H7 (cell line): ENCODE data around the gene MAN2B2. TPM values are rescaled to one million over a fixed set of nuclear protein-coding genes. Genes with fewer than 3 reads are reported as not detected.

Source experiments
- DNase-seq: peaks from one replicate; pipeline ENCODE4 v3.0.0; 2012
- H3K27me3 ChIP-seq: 2 replicates; pipeline ENCODE4 v1.6.0; 2011; ENCODE audit warnings: mild to moderate bottlenecking, low read length; ENCODE audit not compliant: control insufficient read depth, insufficient read depth
- H3K36me3 ChIP-seq: replicated peaks from 2 replicates; pipeline ENCODE4 v1.5.1; 2011; ENCODE audit warnings: low read length; ENCODE audit not compliant: control insufficient read depth, insufficient read depth
- H3K4me3 ChIP-seq: 2 replicates; pipeline ENCODE4 v1.5.1; 2011; ENCODE audit warnings: low read depth, mild to moderate bottlenecking, control low read depth, low read length, moderate library complexity; ENCODE audit not compliant: insufficient read depth
- total RNA-seq: library from RNA; depleted of rRNA; stranded (reverse); fragments of >200 nt; shearing (Covaris generic); gene quantifications from 2 replicates; pipeline ENCODE4 v1.2.3, GENCODE V29; 2014

Gene MAN2B2
- total RNA-seq, 1 experiment from 2014 or later: 3.4 TPM

GRCh38 chr4:6605114-6605513, 30.1 kb downstream of the MAN2B2 start:
- Histone ChIP-seq H3K27me3 (no peaks in the 10 kb centered on the region; the same call in 1 of the 2 replicates), H3K4me3 (no peak overlapping the region), H3K36me3 (no peaks in the 10 kb centered on the region)
- no peak for DNase-seq

- Histone ChIP-seq H3K4me3 (no peak overlapping the region), H3K36me3 (no peaks in the 10 kb centered on the region), H3K27me3 (no peaks in the 10 kb centered on the region; the same call in 1 of the 2 replicates)
- no peak for DNase-seq
These were observed 30.6 kb downstream of the MAN2B2 start for GRCh38 chr4:6605605-6606004.

DNA sequence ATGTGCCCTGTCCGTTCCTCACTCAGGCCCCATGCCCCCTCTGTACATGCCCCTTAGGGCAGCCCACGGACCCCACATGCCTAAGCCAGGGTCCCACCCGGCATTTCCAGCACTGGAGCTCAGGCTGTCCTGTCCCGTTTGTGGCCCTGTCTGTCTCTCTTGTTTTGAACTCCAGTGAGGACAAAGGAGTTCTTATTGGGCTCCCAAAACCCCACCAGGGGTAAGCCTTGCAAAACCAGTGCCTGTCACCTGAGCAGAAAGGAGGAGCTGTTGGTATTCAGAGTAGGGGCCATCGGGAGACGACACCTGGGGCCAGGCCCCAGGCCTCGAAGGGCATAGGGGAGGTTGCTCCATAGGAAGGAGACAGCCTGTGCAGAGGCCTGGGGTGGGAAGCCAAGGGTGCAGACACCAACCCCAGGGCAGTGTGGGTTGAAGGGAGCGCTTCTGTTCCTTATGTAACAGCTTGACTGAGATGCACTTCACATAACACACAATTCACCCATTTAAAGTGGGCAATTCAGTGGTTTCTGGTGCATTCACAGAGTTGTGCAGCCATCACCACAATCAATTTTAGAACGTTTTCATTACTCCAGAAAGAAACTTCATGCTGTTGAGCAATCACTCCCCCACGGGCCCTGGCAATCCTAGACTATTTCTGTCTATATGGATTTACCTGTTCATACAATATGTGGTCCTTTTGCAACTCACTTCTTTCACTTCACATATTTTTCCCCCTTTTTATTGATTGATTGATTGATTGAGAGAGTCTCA, 31.7 kb downstream of the MAN2B2 start:
- Histone ChIP-seq H3K4me3 (no peak overlapping the region), H3K27me3 (no peaks in the 10 kb centered on the region; the same call in 1 of the 2 replicates), H3K36me3 (no peaks in the 10 kb centered on the region)
- DNase-seq: no peak

GRCh38 chr4:6607368-6608055, 32.5 kb downstream of the MAN2B2 start:
- DNase-seq: no peak
- no peak overlapping the region for H3K4me3 ChIP-seq
- H3K36me3 ChIP-seq: no peaks in the 10 kb centered on the region
- no peaks in the 10 kb centered on the region; the same call in 1 of the 2 replicates for H3K27me3 ChIP-seq

DNA sequence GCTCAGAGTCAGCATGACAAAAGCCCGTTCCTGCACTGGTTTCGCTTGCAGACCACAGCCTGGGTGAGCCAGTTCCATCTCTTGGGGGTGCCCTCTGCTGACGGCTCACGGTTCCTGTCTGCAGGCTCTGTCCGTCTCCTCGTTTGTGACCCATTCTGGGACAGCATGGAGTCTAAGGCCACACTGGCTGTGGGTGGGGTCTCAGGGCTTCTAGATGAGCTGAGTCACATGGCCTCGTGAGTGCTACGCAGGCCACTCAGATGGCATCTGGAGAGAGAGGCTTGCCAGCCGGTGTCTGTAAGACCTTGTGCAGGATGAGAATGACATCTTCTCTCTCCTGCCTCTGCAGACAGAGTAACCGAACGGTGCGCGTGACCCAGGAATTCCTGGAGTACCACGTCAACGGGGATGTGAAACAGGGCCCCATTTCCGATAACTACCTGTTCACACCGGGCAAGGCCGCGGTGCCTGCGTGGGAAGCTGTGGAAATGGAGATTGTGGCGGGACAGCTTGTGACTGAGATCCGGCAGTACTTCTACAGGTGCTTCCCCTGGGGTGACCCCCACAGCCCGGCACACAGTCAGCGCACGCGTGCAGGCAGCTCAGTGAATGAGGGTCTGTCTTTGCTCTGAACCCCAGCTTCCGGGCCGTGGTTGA, 33.9 kb downstream of the MAN2B2 start:
- Histone ChIP-seq H3K4me3 (no peak overlapping the region), H3K27me3 (no peaks in the 10 kb centered on the region; the same call in 1 of the 2 replicates), H3K36me3 (no peaks in the 10 kb centered on the region)
- peak; percentile 78 for DNase-seq

DNA sequence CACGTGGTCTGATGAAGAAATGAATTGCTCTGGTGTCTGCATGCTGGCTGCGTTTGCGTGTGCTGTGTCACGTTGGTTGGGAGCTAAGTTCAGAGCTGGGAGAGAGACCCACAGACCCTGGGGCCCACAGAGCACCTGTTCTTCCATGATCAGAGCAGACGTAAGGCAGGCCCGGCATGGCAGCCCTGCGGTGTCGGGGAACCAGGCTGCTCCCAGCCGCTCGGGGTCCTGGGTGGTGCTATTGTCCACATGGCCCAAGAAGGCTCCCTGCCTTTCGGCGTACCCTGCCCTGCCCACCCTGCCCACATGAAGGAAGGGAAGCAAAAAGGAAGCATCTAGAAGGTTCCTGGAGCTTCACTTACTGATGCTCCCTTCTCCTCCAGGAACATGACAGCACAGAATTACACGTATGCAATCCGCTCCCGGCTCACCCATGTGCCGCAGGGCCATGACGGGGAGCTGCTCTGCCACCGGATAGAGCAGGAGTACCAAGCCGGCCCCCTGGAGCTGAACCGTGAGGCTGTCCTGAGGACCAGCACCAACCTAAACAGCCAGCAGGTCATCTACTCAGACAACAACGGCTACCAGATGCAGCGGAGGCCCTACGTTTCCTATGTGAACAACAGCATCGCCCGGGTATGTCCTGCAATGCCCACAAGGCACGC, 34.6 kb downstream of the MAN2B2 start:
- Histone ChIP-seq H3K4me3 (no peak overlapping the region), H3K27me3 (no peaks in the 10 kb centered on the region; the same call in 1 of the 2 replicates), H3K36me3 (no peaks in the 10 kb centered on the region; the same call in 1 of the 2 replicates)
- no peak for DNase-seq

DNA sequence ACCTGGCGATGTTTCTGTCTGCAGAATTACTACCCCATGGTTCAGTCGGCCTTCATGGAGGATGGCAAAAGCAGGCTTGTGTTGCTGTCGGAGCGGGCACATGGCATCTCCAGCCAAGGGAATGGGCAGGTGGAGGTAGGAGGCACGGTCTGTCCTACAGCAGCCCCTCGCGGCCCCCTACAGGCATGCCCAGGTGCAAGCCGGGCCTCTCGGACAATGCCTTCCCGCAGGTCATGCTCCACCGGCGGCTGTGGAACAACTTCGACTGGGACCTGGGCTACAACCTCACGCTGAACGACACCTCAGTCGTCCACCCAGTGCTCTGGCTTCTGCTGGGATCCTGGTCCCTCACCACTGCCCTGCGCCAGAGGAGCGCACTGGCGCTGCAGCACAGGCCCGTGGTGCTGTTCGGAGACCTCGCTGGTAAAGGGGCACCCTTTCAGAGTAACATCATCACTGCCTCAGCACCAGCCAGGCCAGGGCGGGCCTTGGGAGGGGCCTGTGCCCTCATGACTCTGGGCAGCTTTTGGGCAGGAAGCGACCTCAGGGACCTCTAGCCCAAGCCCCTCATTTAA, 36.0 kb downstream of the MAN2B2 start:
- H3K36me3 ChIP-seq: peaks cover 1% of the 10 kb centered on the region
- H3K27me3 ChIP-seq: no peaks in the 10 kb centered on the region
- no peak overlapping the region for H3K4me3 ChIP-seq
- peak; percentile 51 for DNase-seq

DNA sequence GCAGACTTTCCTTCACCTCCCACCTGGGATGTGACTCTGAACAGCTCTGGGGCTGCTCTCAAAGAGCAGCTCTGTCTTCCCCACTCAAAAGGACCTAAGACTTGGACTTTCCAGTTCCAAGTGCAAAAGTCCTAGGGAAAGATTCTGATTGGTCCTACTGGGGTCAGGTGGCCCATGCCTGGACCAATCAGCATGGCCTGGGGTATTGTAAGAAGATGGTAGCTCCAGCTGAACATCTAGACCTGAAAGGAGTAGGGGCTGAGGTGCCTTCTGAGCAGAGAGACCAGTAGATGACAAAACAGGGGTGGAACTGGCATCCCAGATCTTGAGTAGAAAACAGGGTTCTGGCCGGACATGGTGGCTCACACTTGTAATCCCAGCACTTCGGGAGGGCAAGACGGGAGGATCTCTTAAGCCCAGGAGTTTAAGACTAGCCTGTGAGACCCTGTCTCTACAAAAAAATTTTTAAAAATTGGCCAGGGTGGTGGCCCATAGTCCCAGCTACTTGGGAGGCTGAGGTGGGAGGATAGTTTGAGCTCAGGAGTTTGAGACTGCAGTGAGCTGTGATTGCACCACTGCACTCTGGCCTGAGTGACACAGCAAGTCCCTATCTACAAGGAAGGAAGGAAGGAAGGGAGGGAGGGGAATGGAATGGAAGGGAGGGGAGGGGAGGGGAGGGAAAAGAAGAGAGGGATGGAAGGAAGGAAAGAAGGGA, 38.1 kb downstream of the MAN2B2 start:
- peak; percentile 53 for DNase-seq
- no peaks in the 10 kb centered on the region for H3K27me3 ChIP-seq
- H3K4me3 ChIP-seq: no peak overlapping the region
- peaks cover 1% of the 10 kb centered on the region for H3K36me3 ChIP-seq

DNA sequence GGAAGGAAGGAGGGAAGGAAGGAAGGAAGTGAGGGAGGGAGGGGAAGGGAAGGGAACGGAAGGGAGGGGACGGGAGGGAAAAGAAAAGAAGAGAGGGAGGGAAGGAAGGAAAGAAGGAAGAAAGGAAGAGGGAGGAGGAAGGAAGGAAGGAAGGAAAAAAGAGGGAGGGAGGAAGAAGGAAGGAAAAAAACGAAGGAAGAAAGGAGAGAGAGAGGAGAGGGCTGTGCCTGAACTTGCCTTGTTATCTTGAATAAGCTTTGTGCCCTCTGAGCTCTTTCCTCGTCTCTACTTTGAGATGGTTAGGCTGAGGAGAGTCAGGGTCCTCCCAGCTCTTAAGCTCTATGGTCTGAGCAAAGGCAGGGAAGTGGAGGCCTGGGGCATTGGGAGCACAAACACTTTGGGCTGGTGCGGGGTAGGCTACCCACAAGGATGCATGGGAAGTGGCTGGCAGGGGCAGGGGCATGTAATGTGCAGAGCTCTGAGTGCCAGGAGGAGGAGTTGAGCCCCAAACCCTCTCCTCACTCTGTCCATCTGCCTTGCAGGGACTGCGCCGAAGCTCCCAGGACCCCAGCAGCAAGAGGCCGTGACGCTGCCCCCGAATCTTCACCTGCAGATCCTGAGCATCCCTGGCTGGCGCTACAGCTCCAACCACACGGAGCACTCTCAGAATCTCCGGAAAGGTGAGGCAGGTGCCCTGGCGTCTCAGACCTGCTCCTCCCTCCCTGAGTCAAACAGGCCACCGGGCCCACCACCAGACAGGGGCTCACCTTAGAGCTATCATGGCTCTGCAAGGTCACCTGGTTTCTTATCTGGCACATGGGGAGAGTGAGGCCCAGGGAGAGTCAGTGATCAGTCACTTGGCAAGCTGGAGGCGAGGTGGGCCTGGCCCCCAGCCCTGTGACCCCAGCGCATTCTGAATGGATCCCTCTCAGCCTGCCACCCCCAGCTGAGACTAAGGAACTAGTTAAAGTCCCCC, 39.0 kb downstream of the MAN2B2 start:
- Histone ChIP-seq H3K27me3 (no peaks in the 10 kb centered on the region), H3K4me3 (no peak overlapping the region), H3K36me3 (peaks cover 1% of the 10 kb centered on the region)
- DNase-seq: peak; percentile 31

DNA sequence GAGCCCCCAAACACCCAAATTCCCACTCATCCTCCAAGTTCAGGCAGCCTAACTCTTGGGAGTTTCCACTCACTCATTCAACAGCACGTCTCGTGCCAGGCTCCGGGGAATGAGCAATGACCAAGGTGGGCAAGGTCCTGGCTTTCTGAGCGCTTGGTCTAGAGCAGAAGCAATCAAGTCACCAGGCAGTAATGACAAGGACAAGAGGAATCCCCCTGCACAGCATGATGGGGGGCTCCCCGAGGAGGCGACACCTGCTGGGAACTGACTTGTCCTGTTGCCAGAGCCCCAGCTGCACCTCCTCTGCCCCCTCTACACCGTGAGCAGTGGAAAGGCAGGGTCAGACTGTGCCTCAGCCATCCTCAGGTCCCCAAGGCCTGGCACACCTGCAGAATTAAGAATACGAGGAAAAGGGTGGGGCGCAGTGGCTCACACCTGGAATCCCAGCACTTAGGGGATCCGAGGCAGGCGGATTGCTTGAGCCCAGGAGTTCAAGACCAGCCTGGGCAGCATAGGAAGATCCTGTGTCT, 39.8 kb downstream of the MAN2B2 start:
- Histone ChIP-seq H3K36me3 (peaks cover 1% of the 10 kb centered on the region), H3K4me3 (no peak overlapping the region), H3K27me3 (no peaks in the 10 kb centered on the region)
- DNase-seq: peak; percentile 32

DNA sequence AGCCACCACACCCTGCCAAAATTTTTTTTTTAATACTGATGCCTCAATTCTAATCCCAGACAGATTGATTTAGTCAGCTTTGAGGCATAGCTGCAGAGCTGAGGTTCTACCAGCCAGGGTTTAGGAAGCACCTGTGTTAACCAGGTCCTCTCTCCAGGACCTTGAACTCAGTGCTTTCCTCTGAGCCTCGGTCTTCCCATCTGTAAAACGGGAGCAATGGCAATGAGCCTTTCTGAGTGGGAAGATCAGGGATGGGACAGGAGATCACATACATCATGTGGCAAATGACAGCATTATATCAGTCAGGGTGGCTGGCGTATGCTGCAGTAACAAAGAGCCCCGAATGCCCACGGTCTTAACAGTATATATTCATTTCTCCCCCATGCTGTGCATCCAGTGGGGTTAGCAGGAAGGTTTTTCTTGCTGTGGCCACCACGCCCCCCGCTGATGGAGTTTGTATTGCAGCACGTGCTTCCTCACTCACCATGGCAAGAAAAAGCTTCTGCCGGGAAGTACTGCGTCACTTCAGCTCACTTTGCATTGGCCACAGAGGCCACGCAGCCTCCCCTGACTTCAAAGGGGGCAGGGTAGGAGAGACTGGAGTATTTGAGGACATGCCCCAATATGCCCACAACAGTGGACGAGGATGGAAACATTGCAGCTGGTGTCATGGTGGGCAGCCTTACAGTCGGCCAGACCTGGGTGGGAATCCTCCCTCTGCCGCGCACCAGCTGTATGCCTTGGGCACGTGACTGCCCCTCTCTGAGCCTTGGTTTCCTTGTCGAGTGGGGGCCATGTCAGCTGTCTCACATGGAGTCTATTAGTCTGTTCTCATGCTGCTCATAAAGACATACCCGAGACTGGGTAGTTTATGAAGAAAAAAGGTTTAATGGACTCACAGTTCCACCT, 41.4 kb downstream of the MAN2B2 start:
- Histone ChIP-seq H3K36me3 (peaks cover 1% of the 10 kb centered on the region), H3K27me3 (no peaks in the 10 kb centered on the region), H3K4me3 (no peak overlapping the region)
- peak; percentile 48 for DNase-seq

DNA sequence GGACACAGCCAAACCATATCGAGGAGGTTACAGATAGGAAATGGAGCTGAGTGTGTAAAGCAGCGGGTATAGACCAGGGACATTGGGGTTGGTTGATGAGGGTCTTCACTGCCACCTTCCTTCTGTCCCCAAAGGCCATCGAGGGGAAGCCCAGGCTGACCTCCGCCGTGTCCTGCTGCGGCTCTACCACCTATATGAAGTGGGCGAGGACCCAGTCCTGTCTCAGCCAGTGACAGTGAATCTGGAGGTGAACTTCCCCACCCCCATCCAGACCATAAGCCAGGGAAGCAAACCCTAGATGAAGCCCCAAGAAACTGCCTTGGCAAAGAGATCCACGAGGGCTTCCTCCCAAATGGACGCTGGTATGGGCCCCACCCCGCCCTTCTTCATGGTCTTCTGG, 42.3 kb downstream of the MAN2B2 start:
- no peak overlapping the region for H3K4me3 ChIP-seq
- DNase-seq: peak; percentile 15
- H3K27me3 ChIP-seq: no peaks in the 10 kb centered on the region
- peaks cover 1% of the 10 kb centered on the region for H3K36me3 ChIP-seq
